Measurements from ENCODE around the gene AGAP1.

DNA sequence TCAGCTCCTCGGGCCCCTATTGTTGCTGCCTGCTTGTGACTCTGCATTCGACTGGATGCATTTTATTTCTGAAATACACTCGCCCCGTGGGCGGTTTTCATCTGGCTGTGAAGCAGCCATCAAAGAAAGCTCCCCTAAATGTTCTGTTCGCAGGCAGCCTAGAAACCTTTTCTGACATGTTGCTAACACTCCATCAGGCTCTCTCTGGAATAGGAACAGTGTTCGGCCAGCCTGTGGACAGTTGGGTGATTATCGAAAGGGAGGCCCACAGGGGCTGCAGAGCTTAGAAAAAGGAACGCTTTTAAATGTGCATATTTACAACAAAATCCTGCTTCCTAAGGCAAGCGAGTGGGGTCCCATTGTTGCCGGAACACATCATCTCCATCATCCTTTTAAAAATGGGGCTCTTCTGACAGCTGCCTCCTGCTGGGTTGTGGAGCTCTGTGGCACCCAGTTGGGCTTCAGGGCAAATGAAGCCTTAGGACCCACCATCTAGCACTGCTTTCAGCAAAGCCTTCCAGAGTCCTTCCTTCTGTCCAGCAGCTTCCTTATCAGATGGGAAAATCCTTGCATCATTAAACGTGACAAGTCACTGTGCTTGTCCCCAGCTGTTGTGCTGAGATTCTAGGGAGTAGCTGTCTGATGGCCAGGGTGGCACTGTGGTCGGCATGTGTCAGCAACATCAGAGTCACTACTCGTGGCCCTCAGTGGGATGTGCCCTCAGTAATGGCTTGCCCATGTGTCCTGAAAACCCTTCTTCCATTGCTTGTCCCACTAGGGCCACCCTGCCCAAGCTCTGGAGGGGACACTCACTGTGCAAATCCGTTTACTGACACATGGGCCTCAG, 571.7 kb downstream of the AGAP1 start:
- TF ChIP-seq POLR2A (IDR thresholded peaks at IDR 0.05; ENCODE audit: low read depth, low read length) = no peak
- TF ChIP-seq POLR2AphosphoS5 (IDR thresholded peaks at IDR 0.05; ENCODE audit: low read depth, low read length) = no peak

All from GM12892 (cell line).